DMS153 treated with DMSO at 0.1 percent for 48 hours (cell line): Measurements from ENCODE around the gene SS18.

Source experiments
- DNase-seq: peaks from one replicate; lab custom pipeline; 2025; ENCODE audit not compliant: unreplicated experiment; lab: John Stamatoyannopoulos, UW

The SS18 gene

DNA sequence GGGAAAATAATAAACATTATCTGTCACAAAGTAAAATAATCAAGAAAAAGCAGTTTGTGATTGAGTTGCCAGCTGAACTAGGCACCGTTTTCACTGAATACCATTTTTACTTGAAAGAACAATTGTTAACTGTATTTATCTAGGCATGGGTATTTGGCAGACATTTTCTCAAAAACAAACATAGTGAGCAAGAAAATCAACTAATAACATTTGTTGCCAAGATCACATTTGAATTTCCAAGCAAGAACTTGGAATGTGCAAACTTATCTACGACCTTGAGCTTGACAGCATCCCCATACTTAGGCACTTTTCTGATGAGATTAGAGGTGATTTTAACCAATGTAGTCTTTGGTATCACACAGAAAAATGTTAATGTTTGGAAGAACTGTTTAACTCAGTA, 16.7 kb downstream of the SS18 start:
- DNase-seq: no peak

DNA sequence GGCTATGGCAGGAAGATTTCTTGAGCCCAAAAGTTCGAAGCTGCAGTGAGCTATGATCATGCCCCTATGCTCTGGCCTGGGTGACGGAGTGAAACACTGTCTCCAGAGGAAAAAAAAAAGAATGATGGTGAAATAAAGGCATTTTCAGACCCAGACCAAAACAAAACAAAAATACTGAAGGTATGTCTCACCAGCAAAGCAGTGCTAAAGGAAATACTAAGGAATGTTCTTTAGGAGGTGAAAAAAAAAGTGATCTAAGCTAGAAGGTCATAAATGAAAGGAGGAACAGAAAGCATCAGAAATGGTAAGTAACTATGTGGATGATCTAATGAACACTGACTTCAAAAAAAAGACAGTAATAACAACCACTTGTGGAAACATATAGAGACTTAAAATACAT, 18.7 kb downstream of the SS18 start:
- DNase-seq: no peak

GRCh38 chr18:26071020-26071419, 19.4 kb downstream of the SS18 start:
- DNase-seq: no peak

GRCh38 chr18:26059357-26059756, 31.1 kb downstream of the SS18 start:
- no peak for DNase-seq

- DNase-seq: no peak
These were observed 33.1 kb downstream of the SS18 start for GRCh38 chr18:26057344-26057773.

DNA sequence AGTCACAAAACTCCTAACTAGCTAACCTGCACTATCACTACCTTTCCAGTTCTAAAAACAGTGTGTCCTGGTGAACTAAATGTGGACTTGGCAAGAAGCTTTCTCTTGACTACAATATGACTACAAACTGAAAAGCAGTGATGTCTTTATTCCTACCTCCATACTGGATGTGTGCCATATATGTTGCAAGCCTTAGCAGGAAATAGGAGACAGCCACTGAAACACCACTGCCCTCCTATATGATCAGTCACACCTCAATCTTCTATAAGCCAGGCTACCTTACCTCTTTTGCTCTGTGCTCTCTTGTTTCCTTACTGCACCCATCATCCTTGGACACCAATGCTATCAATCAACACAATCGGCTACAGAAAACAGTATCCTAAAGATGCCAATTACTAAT, 34.1 kb downstream of the SS18 start:
- DNase-seq: no peak

DNA sequence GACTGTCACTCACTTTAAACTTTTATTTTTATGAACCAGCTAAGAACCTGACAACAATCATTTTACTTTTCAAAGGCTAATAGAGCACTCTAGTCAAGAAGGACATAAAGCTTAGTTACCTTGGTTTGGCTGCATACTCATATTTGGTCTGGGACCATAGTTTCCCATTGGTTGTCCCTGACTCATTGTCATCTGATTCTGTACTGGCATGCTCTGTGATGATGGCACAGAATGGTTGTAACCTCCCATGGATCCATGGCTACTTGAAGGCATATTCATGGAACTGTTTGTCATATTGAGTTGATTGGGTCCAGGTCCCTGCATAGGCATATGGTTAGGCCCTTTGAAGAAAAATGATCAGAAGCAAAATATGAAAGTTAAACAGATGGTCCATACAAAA, 37.9 kb downstream of the SS18 start:
- no peak for DNase-seq

DNA sequence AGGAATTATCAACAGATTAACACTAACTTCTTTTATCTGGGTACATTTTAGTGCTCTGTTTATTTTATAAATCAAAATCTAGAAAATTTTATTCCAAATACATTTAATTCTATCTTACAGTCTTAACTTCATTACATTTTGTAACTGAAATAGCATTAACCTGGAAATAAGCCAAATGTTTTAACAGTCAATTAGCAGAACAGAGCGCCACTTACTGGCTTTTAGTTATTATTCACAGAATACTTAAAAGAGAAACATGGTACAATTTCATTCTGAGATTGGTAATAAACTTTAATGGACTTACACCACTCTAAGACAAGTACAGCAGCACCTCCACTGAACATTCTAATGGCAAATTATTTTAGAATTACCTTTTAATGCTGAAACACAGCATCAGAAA, 38.6 kb downstream of the SS18 start:
- DNase-seq: no peak

DNA sequence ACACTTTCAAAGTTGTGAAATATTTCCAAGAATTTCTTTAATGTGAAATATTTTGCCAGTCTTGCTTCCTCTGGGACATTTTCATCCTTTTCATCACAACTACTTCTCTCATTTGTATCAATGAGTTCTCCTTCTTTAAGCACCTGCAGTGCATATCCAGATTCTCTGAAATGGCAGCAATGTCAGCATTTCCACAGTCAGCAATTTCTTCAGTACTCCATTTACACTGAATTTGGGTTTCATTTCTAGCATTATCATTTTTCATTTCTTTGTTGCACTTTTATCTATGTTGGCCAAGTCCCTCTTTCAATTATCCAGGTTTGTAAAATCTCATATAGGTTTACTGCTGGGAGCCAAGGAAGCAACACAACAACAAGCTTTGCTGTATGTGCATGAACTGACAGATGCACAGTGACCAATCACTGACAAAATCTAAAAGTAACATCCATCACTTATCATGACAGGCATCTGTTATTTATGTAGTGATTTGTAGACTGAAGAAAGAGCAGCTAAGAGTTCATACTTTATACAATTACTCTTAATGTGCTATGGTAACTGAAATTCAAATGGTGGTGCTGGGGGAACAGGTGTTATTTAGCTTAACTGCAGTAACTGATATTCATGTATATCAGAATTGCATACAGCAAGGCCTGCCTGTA, 43.9 kb downstream of the SS18 start:
- DNase-seq: no peak

GRCh38 chr18:26044807-26045206, 45.6 kb downstream of the SS18 start:
- no peak for DNase-seq

GRCh38 chr18:26040051-26040656, 50.3 kb downstream of the SS18 start:
- no peak for DNase-seq

GRCh38 chr18:26039203-26039602, 51.2 kb downstream of the SS18 start:
- no peak for DNase-seq

- DNase-seq: no peak
These were observed 53.8 kb downstream of the SS18 start for GRCh38 chr18:26036635-26037034.

DNA sequence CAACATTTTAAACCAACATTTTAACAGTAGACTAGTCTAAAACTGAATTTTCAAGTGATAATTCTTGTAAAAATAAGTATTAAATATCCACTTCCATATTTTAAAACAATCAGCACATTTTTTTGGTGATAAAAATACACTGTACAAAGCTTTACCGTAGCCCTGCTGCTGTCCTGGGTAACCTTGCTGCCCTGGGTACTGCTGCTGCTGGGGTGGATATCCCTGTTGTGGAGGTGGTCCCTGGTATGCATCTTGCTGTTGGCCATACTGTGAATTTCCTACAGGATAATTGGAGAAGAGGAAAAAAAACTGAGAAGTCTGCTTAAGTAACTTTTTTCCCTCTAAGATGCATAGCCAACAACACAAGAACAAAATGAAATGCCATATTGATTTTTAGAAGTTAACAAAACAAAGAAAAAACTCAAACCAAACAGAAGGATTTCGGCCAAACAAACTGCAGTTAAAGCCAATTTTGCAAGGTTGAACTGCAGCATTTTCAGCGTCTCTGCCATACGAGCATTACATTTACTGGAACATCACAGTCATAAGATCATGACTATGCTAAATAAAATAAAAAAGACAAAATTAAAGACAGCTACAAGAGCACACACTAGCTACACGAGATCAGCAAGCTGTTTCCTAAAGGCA, 55.4 kb downstream of the SS18 start:
- no peak for DNase-seq

- no peak for DNase-seq
These were observed 67.8 kb downstream of the SS18 start for GRCh38 chr18:26022585-26022984.

GRCh38 chr18:26021061-26021754, 69.2 kb downstream of the SS18 start:
- no peak for DNase-seq

- DNase-seq: no peak
These were observed 72.5 kb downstream of the SS18 start for GRCh38 chr18:26017929-26018328.

DNA sequence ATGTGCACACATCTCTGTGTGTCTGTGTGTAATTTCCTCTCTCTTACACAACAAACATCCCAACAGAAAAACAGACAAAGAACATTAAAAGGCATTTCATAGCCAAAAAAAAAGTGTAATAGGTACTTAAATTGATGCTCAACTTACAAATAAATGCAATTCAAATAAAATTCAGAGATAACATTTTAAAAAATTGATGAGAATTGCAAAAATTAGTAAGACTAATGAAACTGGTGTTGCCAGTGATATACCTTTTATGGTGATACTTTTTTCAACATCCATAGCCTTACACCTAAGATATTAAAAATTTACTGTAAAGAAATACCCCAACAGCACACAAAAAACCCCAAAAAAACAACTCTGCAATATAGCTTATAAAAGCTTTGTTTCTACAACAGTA, 76.0 kb downstream of the SS18 start:
- no peak for DNase-seq

DNA sequence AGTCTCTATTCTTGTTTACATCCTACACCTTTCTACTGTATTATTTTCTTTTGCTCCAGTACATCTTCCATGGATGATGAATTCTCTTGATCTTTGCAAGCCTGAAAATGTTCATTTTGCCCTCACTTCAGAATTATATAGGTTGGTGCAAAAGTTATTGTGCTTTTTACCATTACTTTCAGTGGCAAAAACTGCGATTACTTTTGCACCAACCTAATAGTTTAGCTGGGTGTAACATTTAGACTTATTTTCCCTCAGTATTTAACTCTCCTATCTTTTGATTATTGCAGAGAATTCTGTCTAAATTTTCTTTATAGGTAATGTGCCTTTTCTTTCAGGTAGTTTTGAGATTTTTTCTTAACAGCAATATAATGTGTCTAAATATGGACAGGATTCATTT, 81.8 kb downstream of the SS18 start:
- DNase-seq: no peak

DNA sequence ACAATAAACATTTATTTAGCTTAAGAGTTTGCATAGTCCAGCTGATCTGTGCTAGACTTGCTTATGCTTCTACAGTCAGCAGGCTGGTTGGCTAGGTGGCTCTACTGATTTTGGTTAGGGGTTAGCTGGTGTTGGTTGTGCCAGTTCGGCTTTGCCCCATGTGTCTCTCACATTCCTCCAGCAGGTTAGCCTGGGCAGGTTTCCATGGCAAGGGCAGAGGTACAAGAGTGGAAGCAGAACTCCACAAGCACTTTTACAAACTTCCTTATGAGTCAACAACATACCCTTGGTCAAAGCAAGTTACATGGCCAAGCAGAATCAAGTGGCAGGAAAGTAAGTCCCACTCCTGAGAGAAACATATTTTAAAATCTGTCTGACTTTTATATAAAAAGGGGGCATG, 82.3 kb downstream of the SS18 start:
- DNase-seq: no peak

DNA sequence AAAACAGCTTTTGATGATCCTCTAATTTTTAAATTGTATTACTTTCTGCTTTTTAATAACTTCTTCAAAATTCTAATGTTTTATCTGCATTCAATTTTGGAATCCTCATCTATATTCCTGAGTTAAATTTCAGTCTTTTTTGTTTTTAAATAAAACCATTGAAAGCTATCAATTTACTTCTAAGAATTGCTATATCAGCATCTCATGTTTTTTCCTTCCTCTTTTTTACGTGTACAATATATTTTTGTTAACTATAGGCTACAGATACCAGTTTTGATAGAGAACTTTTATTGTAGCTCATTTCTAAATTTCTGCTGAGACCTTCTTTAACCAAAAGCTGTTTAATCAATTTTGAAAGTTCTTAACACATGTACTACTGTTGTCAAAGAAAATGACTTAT, 84.5 kb downstream of the SS18 start:
- DNase-seq: no peak

GRCh38 chr18:26004832-26005231, 85.6 kb downstream of the SS18 start:
- no peak for DNase-seq
